Panc1 (cell line): ENCODE measurements around the gene LCN1. TPM values are rescaled to one million over a fixed set of nuclear protein-coding genes. Genes with fewer than 3 reads are reported as not detected.

Experiments used
- ATAC-seq: fragments of 200-7000 bp; cut with Tn5 transposase; 2 replicates; pipeline ENCODE4 v1.9.1; 2020; ENCODE audit warnings: mild to moderate bottlenecking, moderate library complexity
- BruUV-seq: library from RNA; stranded (reverse); fragments of 400-500 nt; replicated peaks from 2 replicates; lab custom pipeline; 2021; lab: Mats Ljungman, UMichigan
- CTCF ChIA-PET: fragments of 300-600 bp; sonication (Branson Sonifier 250); formaldehyde crosslinking; loops from one replicate; lab custom pipeline; 2022; ENCODE audit warnings: antibody characterized with exemption; lab: Charles Lee
- POLR2A ChIA-PET: fragments of 300-600 bp; sonication (Branson Sonifier 250); formaldehyde crosslinking; loops from one replicate; lab custom pipeline; 2022; ENCODE audit warnings: antibody characterized with exemption; lab: Charles Lee
- DNase-seq: peaks from one replicate; pipeline ENCODE4 v3.0.0-alpha.2; 2010; ENCODE audit warnings: low read depth, low spot score
- H3K27ac ChIP-seq: 2 replicates; pipeline ENCODE4 v1.5.1; 2011; ENCODE audit warnings: mild to moderate bottlenecking, low read length, inconsistent platforms
- H3K27me3 ChIP-seq: fragments of 200-500 bp; sonication (Bioruptor generic); 2 replicates; pipeline ENCODE4 v1.6.0; 2014; ENCODE audit warnings: low read length, inconsistent platforms; ENCODE audit not compliant: control insufficient read depth, insufficient read depth
- H3K36me3 ChIP-seq: fragments of 200-500 bp; sonication (Bioruptor generic); 2 replicates; pipeline ENCODE4 v1.5.1; 2014; ENCODE audit warnings: inconsistent platforms, mild to moderate bottlenecking, low read length, moderate library complexity; ENCODE audit not compliant: control insufficient read depth, insufficient read depth
- H3K4me1 ChIP-seq: 2 replicates; pipeline ENCODE4 v1.5.1; 2011; ENCODE audit warnings: inconsistent platforms, mild to moderate bottlenecking, low read length, moderate library complexity; ENCODE audit not compliant: control insufficient read depth, insufficient read depth
- H3K4me3 ChIP-seq, 2 experiments: 2 replicates each; pipeline ENCODE4 v1.5.1; 2011 to 2012; ENCODE audit warnings: low read depth in 2 of 2, low read length in 2 of 2, mild to moderate bottlenecking in 2 of 2, inconsistent platforms in 1 of 2, moderate library complexity in 1 of 2
- H3K9me3 ChIP-seq: fragments of 200-500 bp; sonication (Bioruptor generic); 2 replicates; pipeline ENCODE4 v1.5.1; 2014; ENCODE audit warnings: low read depth, mild to moderate bottlenecking, inconsistent platforms, low read length, moderate library complexity; ENCODE audit not compliant: control insufficient read depth, insufficient read depth
- POLR2AphosphoS5 ChIP-seq: IDR thresholded peaks from 2 replicates; pipeline ENCODE4 v1.6.1; 2012; ENCODE audit warnings: mild to moderate bottlenecking, low read depth, low read length, moderate library complexity
- SIN3A ChIP-seq: IDR thresholded peaks from 2 replicates; pipeline ENCODE4 v1.6.1; 2012; ENCODE audit warnings: low read depth, mild to moderate bottlenecking, low read length, moderate library complexity, borderline replicate concordance; ENCODE audit not compliant: insufficient read depth
- TCF7L2 ChIP-seq: IDR thresholded peaks from 2 replicates; pipeline ENCODE4 v1.6.1; 2011; ENCODE audit warnings: mild to moderate bottlenecking, low read depth, low read length, inconsistent platforms
- in situ Hi-C: cut with HindIII; loops from 2 replicates; pipeline ENCODE4 v1.10.0; 2016; ENCODE audit warnings: low sequenced_read_pairs, low pct_unique_long_range_greater_than_20kb
- intact Hi-C: fragments of 100-400 bp; cut with micrococcal nuclease; formaldehyde crosslinking; loops from one replicate; pipeline ENCODE4 v1.10.0; 2022; ENCODE audit not compliant: unreplicated experiment
- total RNA-seq: library from RNA; stranded (reverse); gene quantifications from one replicate; pipeline ENCODE4 v1.2.1, GENCODE V29; 2021; ENCODE audit not compliant: unreplicated experiment
- TF ChIP-seq, protein P1 (sequence below), 2 experiments: IDR thresholded peaks; 2 replicates each; pipeline ENCODE4 v1.6.1; 2011 to 2012; ENCODE audit warnings: low read depth in 2 of 2, control low read depth in 1 of 2, low read length in 1 of 2, mild to moderate bottlenecking in 1 of 2, moderate library complexity in 1 of 2; ENCODE audit not compliant: insufficient read depth in 1 of 2
- TF ChIP-seq, protein P2 (sequence below): fragments of 450-650 bp; IDR thresholded peaks from 2 replicates; pipeline ENCODE4 v1.5.1; 2017; ENCODE audit warnings: mild to moderate bottlenecking

The LCN1 gene
- total RNA-seq, 1 experiment from 2014 or later = not detected

DNA sequence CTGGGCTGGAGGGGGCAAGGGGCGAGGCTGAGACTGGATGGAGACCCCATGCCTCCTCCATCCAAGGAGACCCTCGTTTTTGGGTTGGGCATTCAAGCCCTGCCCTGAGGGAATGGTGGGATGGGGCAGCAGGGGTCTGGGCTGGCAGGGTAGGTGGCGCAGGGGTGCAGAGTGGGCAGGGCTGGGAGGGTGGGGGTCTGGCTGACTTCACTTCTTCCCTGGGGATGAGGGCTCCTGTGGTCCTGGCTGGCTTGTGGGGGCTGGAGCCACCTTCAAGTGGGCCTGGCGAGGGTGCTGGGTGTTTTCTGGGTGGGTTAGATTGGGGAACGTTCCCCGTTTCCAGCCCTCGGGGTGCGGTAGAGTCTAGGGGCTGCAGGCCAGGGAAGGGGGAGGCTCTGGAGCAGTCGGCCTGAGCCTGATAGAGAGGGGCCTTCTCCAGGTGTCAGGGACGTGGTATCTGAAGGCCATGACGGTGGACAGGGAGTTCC is 412 bp downstream of the LCN1 start:
- Histone ChIP-seq H3K4me3 (no peak overlapping the region), H3K4me1 (no peaks in the 10 kb centered on the region), H3K9me3 (no peaks in the 10 kb centered on the region), H3K27me3 (no peaks in the 10 kb centered on the region), H3K27ac (no peak overlapping the region), H3K36me3 (no peaks in the 10 kb centered on the region)
- TF ChIP-seq POLR2AphosphoS5 (no peak), SIN3A (no peak), TCF7L2 (no peak)
- TF ChIP-seq, protein P1, sequence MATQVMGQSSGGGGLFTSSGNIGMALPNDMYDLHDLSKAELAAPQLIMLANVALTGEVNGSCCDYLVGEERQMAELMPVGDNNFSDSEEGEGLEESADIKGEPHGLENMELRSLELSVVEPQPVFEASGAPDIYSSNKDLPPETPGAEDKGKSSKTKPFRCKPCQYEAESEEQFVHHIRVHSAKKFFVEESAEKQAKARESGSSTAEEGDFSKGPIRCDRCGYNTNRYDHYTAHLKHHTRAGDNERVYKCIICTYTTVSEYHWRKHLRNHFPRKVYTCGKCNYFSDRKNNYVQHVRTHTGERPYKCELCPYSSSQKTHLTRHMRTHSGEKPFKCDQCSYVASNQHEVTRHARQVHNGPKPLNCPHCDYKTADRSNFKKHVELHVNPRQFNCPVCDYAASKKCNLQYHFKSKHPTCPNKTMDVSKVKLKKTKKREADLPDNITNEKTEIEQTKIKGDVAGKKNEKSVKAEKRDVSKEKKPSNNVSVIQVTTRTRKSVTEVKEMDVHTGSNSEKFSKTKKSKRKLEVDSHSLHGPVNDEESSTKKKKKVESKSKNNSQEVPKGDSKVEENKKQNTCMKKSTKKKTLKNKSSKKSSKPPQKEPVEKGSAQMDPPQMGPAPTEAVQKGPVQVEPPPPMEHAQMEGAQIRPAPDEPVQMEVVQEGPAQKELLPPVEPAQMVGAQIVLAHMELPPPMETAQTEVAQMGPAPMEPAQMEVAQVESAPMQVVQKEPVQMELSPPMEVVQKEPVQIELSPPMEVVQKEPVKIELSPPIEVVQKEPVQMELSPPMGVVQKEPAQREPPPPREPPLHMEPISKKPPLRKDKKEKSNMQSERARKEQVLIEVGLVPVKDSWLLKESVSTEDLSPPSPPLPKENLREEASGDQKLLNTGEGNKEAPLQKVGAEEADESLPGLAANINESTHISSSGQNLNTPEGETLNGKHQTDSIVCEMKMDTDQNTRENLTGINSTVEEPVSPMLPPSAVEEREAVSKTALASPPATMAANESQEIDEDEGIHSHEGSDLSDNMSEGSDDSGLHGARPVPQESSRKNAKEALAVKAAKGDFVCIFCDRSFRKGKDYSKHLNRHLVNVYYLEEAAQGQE (IDR thresholded peaks at IDR 0.05; ENCODE audit: insufficient read depth in 1 of 2, low read depth in 2 of 2, low read length in 1 of 2) = no peak
- TF ChIP-seq, protein P2, sequence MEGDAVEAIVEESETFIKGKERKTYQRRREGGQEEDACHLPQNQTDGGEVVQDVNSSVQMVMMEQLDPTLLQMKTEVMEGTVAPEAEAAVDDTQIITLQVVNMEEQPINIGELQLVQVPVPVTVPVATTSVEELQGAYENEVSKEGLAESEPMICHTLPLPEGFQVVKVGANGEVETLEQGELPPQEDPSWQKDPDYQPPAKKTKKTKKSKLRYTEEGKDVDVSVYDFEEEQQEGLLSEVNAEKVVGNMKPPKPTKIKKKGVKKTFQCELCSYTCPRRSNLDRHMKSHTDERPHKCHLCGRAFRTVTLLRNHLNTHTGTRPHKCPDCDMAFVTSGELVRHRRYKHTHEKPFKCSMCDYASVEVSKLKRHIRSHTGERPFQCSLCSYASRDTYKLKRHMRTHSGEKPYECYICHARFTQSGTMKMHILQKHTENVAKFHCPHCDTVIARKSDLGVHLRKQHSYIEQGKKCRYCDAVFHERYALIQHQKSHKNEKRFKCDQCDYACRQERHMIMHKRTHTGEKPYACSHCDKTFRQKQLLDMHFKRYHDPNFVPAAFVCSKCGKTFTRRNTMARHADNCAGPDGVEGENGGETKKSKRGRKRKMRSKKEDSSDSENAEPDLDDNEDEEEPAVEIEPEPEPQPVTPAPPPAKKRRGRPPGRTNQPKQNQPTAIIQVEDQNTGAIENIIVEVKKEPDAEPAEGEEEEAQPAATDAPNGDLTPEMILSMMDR = no peak
- ChIA-PET CTCF (no interaction called here), POLR2A (no interaction called here)
- DNase-seq (no peak), ATAC-seq (no peak)
- intact Hi-C loops (no loop called here), in situ Hi-C loops (no loop called here)
- no TSS peak for BruUV-seq

DNA sequence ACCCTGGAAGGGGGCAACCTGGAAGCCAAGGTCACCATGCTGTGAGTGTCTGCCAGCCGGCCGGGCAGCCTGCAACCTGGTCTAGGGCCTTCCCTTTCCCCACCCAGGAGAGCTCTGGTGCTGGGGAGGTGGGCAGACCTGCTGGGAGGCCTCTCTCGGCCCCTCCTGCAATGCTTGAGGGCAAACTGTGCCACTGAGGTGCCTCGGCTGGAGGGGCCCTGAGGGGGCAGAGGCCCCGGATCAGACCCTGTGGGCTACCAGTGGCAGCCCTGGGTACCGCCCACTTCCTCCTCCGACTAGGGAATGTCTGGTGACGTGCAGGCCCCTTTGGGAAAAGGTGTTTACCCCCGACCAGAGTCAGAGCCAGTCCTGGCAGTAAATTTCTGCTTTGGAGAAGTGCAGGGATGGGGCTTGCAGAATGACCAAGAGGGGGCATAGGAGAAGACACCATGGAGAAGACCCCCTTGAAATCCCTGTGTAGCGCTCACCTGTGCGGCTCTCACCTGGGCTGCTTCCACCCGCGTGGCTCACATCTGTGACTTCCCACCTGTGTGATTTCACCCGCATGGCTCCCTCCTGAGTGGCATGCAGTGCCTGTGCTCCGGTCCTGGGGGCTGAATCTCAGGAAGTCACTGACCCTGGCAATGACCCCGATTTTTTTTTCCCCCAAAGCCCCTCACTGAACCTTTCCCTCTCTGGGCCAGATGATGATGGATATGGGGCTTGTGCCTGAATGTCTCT is 1.1 kb downstream of the LCN1 start:
- no peaks in the 10 kb centered on the region for H3K9me3 ChIP-seq
- ChIA-PET CTCF (no interaction called here), POLR2A (no interaction called here)
- no peaks in the 10 kb centered on the region for H3K36me3 ChIP-seq
- ATAC-seq = no peak
- H3K4me1 ChIP-seq = no peaks in the 10 kb centered on the region
- intact Hi-C loops (no loop called here), in situ Hi-C loops (no loop called here)
- no peaks in the 10 kb centered on the region for H3K27me3 ChIP-seq
- BruUV-seq = no TSS peak
- no peak for DNase-seq
- H3K27ac ChIP-seq = no peak overlapping the region
- TF ChIP-seq SIN3A (no peak), POLR2AphosphoS5 (no peak), TCF7L2 (no peak)
- TF ChIP-seq, protein P1 (IDR thresholded peaks at IDR 0.05; ENCODE audit: insufficient read depth in 1 of 2, low read depth in 2 of 2, low read length in 1 of 2) = no peak
- TF ChIP-seq, protein P2 = no peak
- H3K4me3 ChIP-seq = no peak overlapping the region
